Activated T-helper 17 cell treated with anti-CD3 and anti-CD28 coated beads, Interleukin-2, amount 50 U/mL, for 72 hours (primary cell): ENCODE measurements around the gene EXTL1. TPM values are rescaled to one million over a fixed set of nuclear protein-coding genes. Genes with fewer than 3 reads are reported as not detected.
"Not testable (repeated sequence)": the region's sequence is repeated elsewhere in the genome, so short reads cannot be mapped to it uniquely, and the experiment has no call there.

ENCODE experiments used
- ATAC-seq: fragments of 150-1000 bp; cut with Tn5 transposase; replicated peaks from 2 replicates; pipeline ENCODE4 v1.10.0; 2021; ENCODE audit warnings: mild to moderate bottlenecking, moderate library complexity
- H3K27ac Mint-ChIP-seq: one replicate; pipeline ENCODE4 v1.8.0; 2022; ENCODE audit warnings: mixed read lengths
- H3K27me3 Mint-ChIP-seq: one replicate; pipeline ENCODE4 v1.8.0; 2022; ENCODE audit warnings: mixed read lengths
- H3K36me3 Mint-ChIP-seq: one replicate; pipeline ENCODE4 v1.8.0; 2022; ENCODE audit warnings: low read depth, mild to moderate bottlenecking, mixed read lengths
- H3K4me1 Mint-ChIP-seq: one replicate; pipeline ENCODE4 v1.8.0; 2022; ENCODE audit warnings: mixed read lengths
- H3K4me3 Mint-ChIP-seq: one replicate; pipeline ENCODE4 v1.8.0; 2022; ENCODE audit warnings: mild to moderate bottlenecking, mixed read lengths
- H3K9me3 Mint-ChIP-seq: one replicate; pipeline ENCODE4 v1.8.0; 2022; ENCODE audit warnings: mixed read lengths
- total RNA-seq, 2 donors: library from RNA; stranded (reverse); gene quantifications; one replicate each; pipeline ENCODE4 v1.2.3, GENCODE V29; 2022

Gene EXTL1, protein sequence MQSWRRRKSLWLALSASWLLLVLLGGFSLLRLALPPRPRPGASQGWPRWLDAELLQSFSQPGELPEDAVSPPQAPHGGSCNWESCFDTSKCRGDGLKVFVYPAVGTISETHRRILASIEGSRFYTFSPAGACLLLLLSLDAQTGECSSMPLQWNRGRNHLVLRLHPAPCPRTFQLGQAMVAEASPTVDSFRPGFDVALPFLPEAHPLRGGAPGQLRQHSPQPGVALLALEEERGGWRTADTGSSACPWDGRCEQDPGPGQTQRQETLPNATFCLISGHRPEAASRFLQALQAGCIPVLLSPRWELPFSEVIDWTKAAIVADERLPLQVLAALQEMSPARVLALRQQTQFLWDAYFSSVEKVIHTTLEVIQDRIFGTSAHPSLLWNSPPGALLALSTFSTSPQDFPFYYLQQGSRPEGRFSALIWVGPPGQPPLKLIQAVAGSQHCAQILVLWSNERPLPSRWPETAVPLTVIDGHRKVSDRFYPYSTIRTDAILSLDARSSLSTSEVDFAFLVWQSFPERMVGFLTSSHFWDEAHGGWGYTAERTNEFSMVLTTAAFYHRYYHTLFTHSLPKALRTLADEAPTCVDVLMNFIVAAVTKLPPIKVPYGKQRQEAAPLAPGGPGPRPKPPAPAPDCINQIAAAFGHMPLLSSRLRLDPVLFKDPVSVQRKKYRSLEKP
- total RNA-seq, result not detected

DNA sequence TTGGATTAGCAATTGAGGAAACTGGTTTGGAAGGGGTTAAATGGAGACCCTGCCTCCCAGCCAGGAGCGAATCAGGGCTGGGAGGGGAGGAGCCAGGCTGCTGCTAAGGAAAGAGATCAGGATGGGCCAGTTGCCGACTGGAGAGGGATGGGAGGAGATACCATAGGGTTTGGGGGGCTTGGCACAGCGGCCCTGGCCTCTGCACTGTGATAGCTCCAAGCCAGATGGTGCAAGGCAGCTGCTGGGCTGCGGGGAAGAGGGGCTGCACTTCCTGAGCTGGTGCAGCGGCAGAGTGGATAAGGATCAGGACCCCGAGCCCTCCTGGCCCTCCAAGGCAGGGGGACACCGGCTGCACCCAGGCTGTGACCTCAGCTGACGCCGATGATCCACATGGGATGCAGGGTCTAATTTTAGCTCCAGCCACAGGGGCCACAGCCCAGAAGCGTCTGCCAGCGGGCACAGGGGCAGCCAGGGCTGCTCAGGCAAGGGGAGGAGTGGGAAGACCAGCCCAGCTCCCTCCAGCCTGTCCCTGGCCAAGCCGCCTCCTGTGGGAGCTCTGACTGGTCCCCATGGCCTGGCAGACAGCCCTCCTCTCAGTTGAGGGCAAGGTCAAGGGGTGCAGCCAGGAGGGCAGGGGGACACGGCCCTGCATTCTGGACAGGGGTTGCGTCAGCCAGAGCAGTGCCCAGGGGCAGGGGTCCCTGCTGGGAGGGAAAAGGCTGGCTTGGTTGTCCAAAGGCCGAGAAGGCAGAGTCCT, at the start of gene EXTL1:
Gene EXTL1 (plus strand): TSS at position 129 of the 757 bp plus-strand sequence. CDS start 872 bp downstream, outside the sequence.
- Mint-ChIP-seq H3K27me3 (no peaks in the 10 kb centered on the region), H3K36me3 (no peaks in the 10 kb centered on the region), H3K4me3 (no peak within 1 kb of the TSS), H3K9me3 (no peaks in the 10 kb centered on the region), H3K27ac (no peak within 1 kb of the TSS), H3K4me1 (no peaks in the 10 kb centered on the region)
- ATAC-seq, result no peak

DNA sequence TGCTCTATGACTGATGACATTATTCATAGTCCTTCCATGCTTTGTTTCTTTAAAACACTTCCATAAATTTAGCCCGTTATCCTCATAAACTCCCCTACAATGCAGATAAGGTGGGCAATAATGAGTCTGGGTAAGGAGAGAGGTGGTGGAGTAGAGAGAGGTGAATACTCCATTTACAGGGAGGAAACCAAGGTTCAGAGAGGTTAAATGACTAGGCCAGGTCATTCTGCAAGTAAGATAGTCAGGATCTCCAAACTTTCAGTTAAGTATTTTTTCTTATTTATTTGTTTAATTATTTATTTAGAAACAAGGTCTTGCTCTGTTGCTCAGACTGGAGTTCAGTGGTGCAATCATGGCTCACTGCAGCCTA, 49.8 kb upstream of the EXTL1 start:
- H3K4me1 Mint-ChIP-seq, result peaks cover 23% of the 10 kb centered on the region
- H3K4me3 Mint-ChIP-seq, result peak overlapping the region; percentile 51
- H3K36me3 Mint-ChIP-seq, result peaks cover 63% of the 10 kb centered on the region
- no peaks in the 10 kb centered on the region for H3K27me3 Mint-ChIP-seq
- no peaks in the 10 kb centered on the region for H3K9me3 Mint-ChIP-seq
- ATAC-seq, result peak; percentile 68
- H3K27ac Mint-ChIP-seq, result peak overlapping the region; percentile 79

DNA sequence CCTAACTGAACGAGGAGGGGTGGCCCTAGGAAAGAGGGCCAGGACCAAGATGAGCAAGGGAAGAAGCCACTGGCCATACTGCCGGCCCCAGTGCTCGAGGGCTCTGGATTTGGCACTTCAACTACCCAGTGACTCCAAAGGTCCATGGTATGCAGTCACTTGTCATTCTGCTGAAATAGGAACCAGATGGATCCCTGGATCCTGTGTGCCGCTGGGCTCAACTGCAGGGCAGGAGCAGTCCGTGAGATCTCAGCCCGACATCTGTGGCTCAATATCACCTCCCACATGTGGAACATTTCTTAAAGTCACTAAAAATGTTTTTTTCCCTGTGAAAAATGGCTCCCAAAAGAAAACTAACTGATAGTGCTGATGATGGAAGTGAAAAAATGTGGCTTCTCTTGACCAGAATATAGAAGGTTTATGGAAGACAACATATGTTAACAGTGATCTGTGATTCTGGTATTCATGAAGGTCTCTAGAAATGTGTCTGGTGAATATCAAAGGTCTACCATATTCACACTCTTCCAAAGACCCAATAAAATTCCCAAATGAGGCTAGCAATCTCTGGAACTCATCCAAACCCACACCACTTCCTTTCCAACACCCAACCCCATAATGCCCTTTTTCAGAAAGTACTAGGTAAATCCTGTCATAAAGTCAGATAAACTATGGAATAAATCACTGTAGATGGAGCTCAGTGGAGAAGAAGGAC, 47.8 kb upstream of the EXTL1 start:
- ATAC-seq, result no peak
- peaks cover 19% of the 10 kb centered on the region for H3K4me1 Mint-ChIP-seq
- no peaks in the 10 kb centered on the region for H3K27me3 Mint-ChIP-seq
- H3K9me3 Mint-ChIP-seq, result no peaks in the 10 kb centered on the region
- H3K36me3 Mint-ChIP-seq, result peaks cover 57% of the 10 kb centered on the region
- H3K4me3 Mint-ChIP-seq, result no peak overlapping the region
- no peak overlapping the region for H3K27ac Mint-ChIP-seq

DNA sequence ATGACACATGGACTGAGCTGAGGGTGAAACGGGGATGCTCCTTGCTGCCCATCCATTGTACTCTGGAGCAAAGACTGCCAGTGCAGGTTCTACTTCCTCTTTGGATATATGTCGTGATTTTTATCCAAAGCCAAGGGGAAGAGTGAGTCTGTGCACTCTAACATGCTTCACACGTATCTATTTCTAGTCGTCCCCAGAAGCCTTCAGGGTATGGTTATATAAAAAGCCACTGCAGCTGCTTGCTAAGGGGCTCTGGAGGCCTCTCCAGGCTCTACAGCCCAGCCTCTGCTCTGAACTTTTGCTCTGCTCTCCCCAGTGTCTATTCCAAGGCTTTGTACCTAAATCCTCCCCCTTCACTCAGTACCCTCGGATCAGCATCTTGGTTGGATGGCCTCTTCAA, 43.8 kb upstream of the EXTL1 start:
- no peaks in the 10 kb centered on the region for H3K9me3 Mint-ChIP-seq
- no peak for ATAC-seq
- H3K27ac Mint-ChIP-seq, result no peak overlapping the region
- peaks cover 68% of the 10 kb centered on the region for H3K36me3 Mint-ChIP-seq
- H3K27me3 Mint-ChIP-seq, result no peaks in the 10 kb centered on the region
- no peak overlapping the region for H3K4me3 Mint-ChIP-seq
- no peaks in the 10 kb centered on the region for H3K4me1 Mint-ChIP-seq

DNA sequence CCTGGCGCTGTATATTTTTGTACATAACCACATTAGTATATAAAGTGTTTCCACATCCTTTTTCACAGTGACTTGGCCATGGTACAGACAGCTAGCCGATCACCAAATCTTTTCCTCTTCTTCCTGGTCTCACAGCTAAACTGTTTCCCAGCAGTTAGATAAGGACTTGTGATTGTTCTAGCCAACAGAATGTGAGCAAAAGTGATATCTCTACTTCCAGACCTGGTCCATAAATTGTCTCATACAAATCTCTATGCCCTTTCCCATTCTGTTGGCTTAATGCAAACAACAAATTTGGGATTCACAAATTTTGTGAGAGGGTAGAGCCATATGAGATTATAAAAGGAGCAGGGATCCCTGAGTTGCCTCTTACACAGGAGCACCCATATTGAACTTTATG, 43.2 kb upstream of the EXTL1 start:
- ATAC-seq, result no peak
- no peaks in the 10 kb centered on the region for H3K27me3 Mint-ChIP-seq
- H3K27ac Mint-ChIP-seq, result no peak overlapping the region
- peaks cover 70% of the 10 kb centered on the region for H3K36me3 Mint-ChIP-seq
- H3K4me3 Mint-ChIP-seq, result no peak overlapping the region
- H3K4me1 Mint-ChIP-seq, result no peaks in the 10 kb centered on the region
- H3K9me3 Mint-ChIP-seq, result no peaks in the 10 kb centered on the region

DNA sequence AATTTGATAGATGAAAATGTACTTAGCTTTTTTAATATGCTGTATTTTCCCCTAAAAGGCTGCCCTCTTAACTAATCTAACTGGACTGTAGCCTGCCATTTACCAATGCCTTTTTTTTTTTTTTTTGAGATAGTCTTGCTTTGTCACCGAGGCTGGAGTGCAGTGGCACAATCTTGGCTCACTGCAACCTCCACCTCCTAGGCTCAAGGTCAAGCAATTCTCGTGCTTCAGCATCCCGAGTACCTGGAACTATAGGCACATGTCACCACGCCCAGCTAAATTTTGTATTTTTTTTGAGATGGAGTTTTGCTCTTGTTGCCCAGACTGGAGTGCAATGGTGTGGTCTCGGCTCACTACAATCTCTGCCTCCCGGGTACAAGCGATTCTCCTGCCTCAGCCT, 42.4 kb upstream of the EXTL1 start:
- no peak overlapping the region for H3K4me3 Mint-ChIP-seq
- H3K4me1 Mint-ChIP-seq, result no peaks in the 10 kb centered on the region
- H3K27ac Mint-ChIP-seq, result no peak overlapping the region
- ATAC-seq, result no peak
- no peaks in the 10 kb centered on the region for H3K9me3 Mint-ChIP-seq
- no peaks in the 10 kb centered on the region for H3K27me3 Mint-ChIP-seq
- peaks cover 70% of the 10 kb centered on the region for H3K36me3 Mint-ChIP-seq

DNA sequence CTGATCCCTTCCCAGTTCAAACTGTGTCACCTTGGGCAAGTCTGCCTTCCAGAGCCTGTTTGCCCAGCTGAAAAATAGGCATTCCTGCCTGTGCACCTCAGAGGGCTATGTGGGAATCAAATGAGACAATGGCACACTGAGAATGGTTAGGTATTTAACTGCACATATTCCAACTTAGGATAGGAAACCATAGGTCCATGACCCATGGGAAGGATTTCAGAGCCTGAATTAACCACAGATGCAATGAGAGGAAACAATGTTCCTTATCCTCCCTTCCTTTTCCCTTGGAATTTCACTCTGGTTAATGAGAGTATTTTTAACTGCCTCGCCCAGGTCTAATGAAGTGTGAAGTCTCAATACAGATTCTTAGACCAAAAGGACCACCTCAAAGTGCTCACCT, 36.4 kb upstream of the EXTL1 start:
- H3K36me3 Mint-ChIP-seq, result peaks cover 73% of the 10 kb centered on the region
- H3K9me3 Mint-ChIP-seq, result no peaks in the 10 kb centered on the region
- no peaks in the 10 kb centered on the region for H3K4me1 Mint-ChIP-seq
- ATAC-seq, result no peak
- no peak overlapping the region for H3K4me3 Mint-ChIP-seq
- H3K27ac Mint-ChIP-seq, result no peak overlapping the region
- H3K27me3 Mint-ChIP-seq, result no peaks in the 10 kb centered on the region

DNA sequence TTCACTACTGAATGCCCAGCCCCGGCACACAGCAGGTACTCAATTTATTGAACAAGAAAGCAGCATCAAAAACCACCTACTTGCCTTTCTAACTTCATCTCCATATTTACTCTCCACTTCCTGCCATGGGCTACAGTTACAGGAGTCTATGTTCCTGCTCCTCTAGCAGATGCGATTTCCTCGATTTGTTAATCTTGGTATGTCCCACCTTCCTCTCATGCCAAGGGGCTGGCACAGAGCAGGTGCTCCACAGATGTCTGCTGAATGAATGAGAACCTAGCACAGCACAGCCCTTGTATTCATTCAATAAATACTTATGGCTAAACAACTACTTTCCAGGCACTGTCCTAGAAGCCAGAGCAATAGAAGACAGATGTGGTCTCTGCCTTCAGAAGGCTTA, 35.9 kb upstream of the EXTL1 start:
- peak overlapping the region; percentile 5 for H3K27ac Mint-ChIP-seq

DNA sequence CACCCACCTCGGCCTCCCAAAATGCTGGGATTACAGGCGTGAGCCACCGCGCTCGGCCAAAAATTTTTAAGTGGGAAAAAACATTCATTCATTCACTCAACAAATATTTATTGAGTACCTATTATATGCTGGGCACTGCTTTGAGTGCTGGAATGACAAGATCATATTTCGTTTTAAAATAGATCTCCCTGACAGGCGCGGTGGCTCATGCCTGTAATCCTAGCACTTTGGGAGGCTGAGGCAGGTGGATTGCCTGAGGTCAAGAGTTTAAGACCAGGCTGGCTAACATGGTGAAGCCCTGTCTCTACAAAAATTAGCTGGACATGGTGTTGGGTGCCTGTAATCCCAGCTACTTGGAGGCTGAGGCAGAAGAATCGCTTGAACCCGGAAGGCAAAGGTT, 34.8 kb upstream of the EXTL1 start:
- not testable (repeated sequence) for H3K27ac Mint-ChIP-seq, ATAC-seq, H3K4me3 Mint-ChIP-seq, H3K9me3 Mint-ChIP-seq, H3K27me3 Mint-ChIP-seq, H3K4me1 Mint-ChIP-seq
- H3K36me3 Mint-ChIP-seq, result peaks cover 65% of the 10 kb centered on the region

More for the DNA sequence above, 35.9 kb upstream of the EXTL1 start:
- H3K4me3 Mint-ChIP-seq, result no peak overlapping the region
- peaks cover under 1% of the 10 kb centered on the region for H3K4me1 Mint-ChIP-seq
- H3K36me3 Mint-ChIP-seq, result peaks cover 73% of the 10 kb centered on the region
- no peaks in the 10 kb centered on the region for H3K27me3 Mint-ChIP-seq
- no peak for ATAC-seq
- no peaks in the 10 kb centered on the region for H3K9me3 Mint-ChIP-seq

DNA sequence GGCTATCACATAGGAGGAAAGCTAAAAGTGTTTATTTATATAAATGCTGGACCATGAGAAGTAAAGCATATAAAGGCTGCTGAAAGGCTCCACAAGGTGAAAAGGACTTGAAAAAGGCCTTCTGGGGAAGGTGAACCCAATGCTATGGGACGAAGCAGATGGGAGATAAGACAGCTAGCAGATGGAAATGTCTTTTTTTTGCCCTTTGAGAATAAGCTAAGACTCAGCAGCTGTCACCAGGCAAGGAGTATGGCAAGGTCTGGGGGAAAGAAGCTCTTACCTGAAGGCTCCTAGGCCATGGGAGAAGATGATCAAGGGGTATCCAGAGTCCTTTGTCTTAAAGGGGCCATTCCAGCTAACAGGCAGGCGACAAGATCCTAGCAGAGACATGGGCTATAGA, 33.6 kb upstream of the EXTL1 start:
- no peaks in the 10 kb centered on the region for H3K27me3 Mint-ChIP-seq
- peaks cover 53% of the 10 kb centered on the region for H3K36me3 Mint-ChIP-seq
- peaks cover 5% of the 10 kb centered on the region for H3K4me1 Mint-ChIP-seq
- H3K9me3 Mint-ChIP-seq, result no peaks in the 10 kb centered on the region
- no peak overlapping the region for H3K4me3 Mint-ChIP-seq
- no peak overlapping the region for H3K27ac Mint-ChIP-seq
- no peak for ATAC-seq

DNA sequence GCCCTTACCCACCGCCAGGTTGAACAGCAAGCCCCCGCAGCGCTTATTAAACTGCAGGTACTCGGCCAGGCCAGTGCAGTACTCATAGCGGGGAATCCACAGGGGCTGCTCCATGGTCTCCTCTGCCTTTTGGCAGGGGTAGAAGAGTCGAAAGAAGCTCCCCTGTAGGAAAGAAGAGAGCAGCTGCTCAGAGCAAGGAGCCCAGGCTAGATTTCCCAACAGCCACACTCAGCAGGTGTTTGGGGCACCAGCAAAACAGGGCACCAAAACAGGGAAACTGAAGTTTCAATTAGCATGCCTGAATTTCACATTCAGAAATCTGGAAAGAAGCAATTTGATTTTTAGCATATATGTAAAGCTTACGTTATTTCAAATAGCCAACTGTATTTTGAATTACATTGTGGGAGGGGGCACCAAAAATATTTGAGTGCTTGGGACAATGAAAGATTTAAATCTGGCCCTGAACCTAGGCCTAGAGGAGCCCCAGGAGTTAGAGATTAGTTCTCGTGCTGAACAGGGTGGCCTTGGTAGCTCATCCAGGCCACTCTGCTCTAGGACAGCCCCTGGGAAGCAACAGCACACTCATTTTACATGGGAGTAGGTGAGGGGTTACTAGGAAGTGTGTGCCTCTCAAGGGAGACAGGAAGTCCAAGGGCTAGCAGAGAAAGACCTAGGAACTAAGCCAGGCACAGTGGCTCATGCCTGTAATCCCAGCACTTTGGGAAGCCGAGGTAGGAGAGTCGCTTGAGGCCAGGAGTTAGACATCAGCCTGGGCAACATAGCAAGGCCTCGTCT, 31.9 kb upstream of the EXTL1 start:
- ATAC-seq, result no peak
- Mint-ChIP-seq H3K27me3 (no peaks in the 10 kb centered on the region), H3K36me3 (peaks cover 36% of the 10 kb centered on the region), H3K4me1 (peaks cover 10% of the 10 kb centered on the region), H3K27ac (peak overlapping the region; percentile 78), H3K9me3 (no peaks in the 10 kb centered on the region), H3K4me3 (peak overlapping the region; percentile 73)

DNA sequence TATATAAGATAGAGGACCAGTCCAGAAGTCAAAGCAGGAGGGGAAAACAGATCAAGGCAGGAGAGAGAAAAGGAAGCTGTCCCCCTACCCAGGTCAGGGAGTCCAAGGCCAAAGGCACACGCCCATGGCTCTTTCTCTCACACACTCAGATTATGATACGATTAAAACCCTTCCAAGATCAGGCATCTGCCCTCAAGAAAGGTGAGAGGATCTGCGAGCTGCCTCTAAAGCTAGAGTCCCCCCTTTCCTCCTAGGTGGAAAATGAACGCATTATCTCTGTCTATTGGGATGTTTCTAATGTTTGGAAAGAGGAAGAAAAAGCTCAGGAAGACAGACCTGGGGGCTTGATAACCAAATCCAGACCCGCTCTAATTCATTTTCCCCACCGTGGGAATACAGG, 31.3 kb upstream of the EXTL1 start:
- H3K27ac Mint-ChIP-seq, result peak overlapping the region; percentile 78
- peaks cover 10% of the 10 kb centered on the region for H3K4me1 Mint-ChIP-seq
- no peaks in the 10 kb centered on the region for H3K27me3 Mint-ChIP-seq
- peak overlapping the region; percentile 73 for H3K4me3 Mint-ChIP-seq
- no peaks in the 10 kb centered on the region for H3K9me3 Mint-ChIP-seq
- H3K36me3 Mint-ChIP-seq, result peaks cover 34% of the 10 kb centered on the region
- ATAC-seq, result no peak

DNA sequence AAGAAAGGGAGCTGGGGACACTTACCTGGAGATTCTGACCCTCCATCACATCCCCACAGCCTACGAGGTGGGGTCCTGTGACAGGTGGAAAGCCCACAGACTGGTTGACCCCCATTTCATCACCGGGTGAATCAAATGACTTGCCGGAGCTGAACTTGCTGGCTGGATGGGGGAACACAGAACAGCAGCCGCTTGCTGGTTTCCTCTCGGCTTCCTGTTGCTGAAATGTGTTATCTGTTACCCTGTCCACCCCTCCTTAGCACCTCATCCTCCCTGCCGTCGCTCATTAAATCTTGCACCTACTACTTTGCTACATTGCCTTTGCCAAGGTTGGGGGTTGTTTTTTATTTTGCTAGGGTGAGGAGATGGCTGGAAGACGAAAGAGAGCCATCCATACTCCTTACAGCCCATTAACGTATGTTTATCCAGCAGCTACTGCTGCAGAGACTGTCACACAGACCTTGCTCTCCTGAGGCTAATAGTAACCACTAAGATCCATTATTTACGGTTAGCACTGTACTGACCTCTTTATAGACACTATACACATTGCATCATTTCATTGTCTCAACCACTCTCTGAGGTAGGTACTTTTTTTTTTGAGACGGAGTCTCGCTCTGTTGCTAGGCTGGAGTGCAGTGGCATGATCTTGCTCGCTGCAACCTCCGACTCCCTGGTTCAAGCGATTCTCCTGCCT, 30.7 kb upstream of the EXTL1 start:
- Mint-ChIP-seq H3K4me1 (peaks cover 10% of the 10 kb centered on the region), H3K4me3 (peak overlapping the region; percentile 73)

More for the DNA sequence above, 30.7 kb upstream of the EXTL1 start:
- H3K9me3 Mint-ChIP-seq, result no peaks in the 10 kb centered on the region
- peak; percentile 63 for ATAC-seq
- peak overlapping the region; percentile 78 for H3K27ac Mint-ChIP-seq
- peaks cover 28% of the 10 kb centered on the region for H3K36me3 Mint-ChIP-seq
- H3K27me3 Mint-ChIP-seq, result no peaks in the 10 kb centered on the region
